Activated CD4-positive, alpha-beta T cell treated with anti-CD3 and anti-CD28 coated beads for 48 hours (primary cell): Measurements from ENCODE around the gene PPP1R9B.

Experiments
- DNase-seq: peaks from one replicate; pipeline ENCODE4 v3.0.0-alpha.2; 2020

The PPP1R9B gene

GRCh38 chr17:50187751-50188530 is 37.5 kb upstream of the PPP1R9B start:
- DNase-seq, result no peak

- DNase-seq, result no peak
Observed at GRCh38 chr17:50187394-50187725, 36.9 kb upstream of the PPP1R9B start.

- no peak for DNase-seq
Observed at GRCh38 chr17:50186661-50187393, 36.4 kb upstream of the PPP1R9B start.

GRCh38 chr17:50185631-50186471 is 35.4 kb upstream of the PPP1R9B start:
- no peak for DNase-seq

GRCh38 chr17:50184611-50185398 is 34.3 kb upstream of the PPP1R9B start:
- no peak for DNase-seq

- no peak for DNase-seq
Observed at GRCh38 chr17:50184064-50184463, 33.6 kb upstream of the PPP1R9B start.

- no peak for DNase-seq
Observed at GRCh38 chr17:50183421-50183994, 33.0 kb upstream of the PPP1R9B start.

- DNase-seq, result no peak
Observed at GRCh38 chr17:50182783-50183420, 32.4 kb upstream of the PPP1R9B start.

- DNase-seq, result no peak
Observed at GRCh38 chr17:50181591-50182560, 31.4 kb upstream of the PPP1R9B start.

- no peak for DNase-seq
Observed at GRCh38 chr17:50181144-50181543, 30.7 kb upstream of the PPP1R9B start.

- DNase-seq, result no peak
Observed at GRCh38 chr17:50180620-50181019, 30.1 kb upstream of the PPP1R9B start.

- DNase-seq, result no peak
Observed at GRCh38 chr17:50180111-50180510, 29.6 kb upstream of the PPP1R9B start.

- peak; percentile 65 for DNase-seq
Observed at GRCh38 chr17:50177983-50178834, 27.7 kb upstream of the PPP1R9B start.

GRCh38 chr17:50177476-50177875 is 27.0 kb upstream of the PPP1R9B start:
- no peak for DNase-seq

GRCh38 chr17:50176559-50177357 is 26.3 kb upstream of the PPP1R9B start:
- no peak for DNase-seq

GRCh38 chr17:50175035-50175807 is 24.7 kb upstream of the PPP1R9B start:
- no peak for DNase-seq

- no peak for DNase-seq
Observed at GRCh38 chr17:50174444-50174843, 24.0 kb upstream of the PPP1R9B start.
